GM12864 (cell line): ENCODE results near the gene USH2A.

Source experiments
- DNase-seq: peaks from one replicate; pipeline ENCODE4 v3.0.0-alpha.2; 2011; ENCODE audit warnings: low read depth
- H3K4me3 ChIP-seq: 2 replicates; pipeline ENCODE4 v1.5.1; 2011; ENCODE audit warnings: mild to moderate bottlenecking, low read depth, low read length, control low read depth
- CTCF ChIP-seq: IDR thresholded peaks from 2 replicates; pipeline ENCODE4 v1.5.1; 2011; ENCODE audit warnings: low read depth, mild to moderate bottlenecking, moderate library complexity, low read length, control low read depth, inconsistent platforms; ENCODE audit errors: missing control alignments

USH2A gene, protein sequence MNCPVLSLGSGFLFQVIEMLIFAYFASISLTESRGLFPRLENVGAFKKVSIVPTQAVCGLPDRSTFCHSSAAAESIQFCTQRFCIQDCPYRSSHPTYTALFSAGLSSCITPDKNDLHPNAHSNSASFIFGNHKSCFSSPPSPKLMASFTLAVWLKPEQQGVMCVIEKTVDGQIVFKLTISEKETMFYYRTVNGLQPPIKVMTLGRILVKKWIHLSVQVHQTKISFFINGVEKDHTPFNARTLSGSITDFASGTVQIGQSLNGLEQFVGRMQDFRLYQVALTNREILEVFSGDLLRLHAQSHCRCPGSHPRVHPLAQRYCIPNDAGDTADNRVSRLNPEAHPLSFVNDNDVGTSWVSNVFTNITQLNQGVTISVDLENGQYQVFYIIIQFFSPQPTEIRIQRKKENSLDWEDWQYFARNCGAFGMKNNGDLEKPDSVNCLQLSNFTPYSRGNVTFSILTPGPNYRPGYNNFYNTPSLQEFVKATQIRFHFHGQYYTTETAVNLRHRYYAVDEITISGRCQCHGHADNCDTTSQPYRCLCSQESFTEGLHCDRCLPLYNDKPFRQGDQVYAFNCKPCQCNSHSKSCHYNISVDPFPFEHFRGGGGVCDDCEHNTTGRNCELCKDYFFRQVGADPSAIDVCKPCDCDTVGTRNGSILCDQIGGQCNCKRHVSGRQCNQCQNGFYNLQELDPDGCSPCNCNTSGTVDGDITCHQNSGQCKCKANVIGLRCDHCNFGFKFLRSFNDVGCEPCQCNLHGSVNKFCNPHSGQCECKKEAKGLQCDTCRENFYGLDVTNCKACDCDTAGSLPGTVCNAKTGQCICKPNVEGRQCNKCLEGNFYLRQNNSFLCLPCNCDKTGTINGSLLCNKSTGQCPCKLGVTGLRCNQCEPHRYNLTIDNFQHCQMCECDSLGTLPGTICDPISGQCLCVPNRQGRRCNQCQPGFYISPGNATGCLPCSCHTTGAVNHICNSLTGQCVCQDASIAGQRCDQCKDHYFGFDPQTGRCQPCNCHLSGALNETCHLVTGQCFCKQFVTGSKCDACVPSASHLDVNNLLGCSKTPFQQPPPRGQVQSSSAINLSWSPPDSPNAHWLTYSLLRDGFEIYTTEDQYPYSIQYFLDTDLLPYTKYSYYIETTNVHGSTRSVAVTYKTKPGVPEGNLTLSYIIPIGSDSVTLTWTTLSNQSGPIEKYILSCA (N-terminal part only)

GRCh38 chr1:216422821-216423520 lies at the start of gene USH2A:
Gene USH2A (minus strand): TSS chr1:216423448. CDS start chr1:216422336, 1,112 bp downstream.
- no peak for DNase-seq
- TF ChIP-seq CTCF, result no peak
- H3K4me3 ChIP-seq, result no peak within 1 kb of the TSS

DNA sequence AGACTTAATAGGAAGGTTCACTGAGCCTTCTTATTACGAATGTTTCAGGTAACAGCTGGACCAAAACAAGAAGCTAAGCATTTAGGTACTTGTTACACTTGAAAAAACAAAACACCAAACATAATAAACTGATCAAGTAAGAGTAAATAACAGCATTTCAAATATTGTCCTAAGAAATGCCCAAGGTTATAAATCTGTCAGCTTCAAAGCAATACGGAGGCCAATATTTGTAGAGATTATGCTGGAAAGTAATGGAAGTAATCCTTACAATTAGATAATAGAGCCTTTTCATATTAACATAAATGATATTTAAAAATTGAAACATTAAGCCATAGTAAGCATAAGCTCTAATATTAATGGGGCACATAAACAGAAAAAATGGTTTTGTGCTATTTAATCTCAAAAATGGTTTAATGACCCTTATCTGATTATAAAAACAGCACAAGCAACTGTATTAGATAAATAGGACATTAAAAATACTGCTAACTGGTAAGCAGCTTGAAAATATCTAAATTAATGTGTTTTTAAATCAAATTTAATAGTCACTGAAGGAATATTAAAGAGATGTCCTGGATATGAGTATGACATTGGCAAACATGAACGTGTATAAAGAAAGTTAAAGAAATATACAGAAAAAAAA lies 43.0 kb upstream of the USH2A start:
- TF ChIP-seq CTCF, result no peak
- no peak overlapping the region for H3K4me3 ChIP-seq
- no peak for DNase-seq

- DNase-seq, result no peak
- H3K4me3 ChIP-seq, result no peak overlapping the region
- TF ChIP-seq CTCF, result no peak
Measured at GRCh38 chr1:216464489-216464888, 41.2 kb upstream of the USH2A start.

- no peak for TF ChIP-seq CTCF
- H3K4me3 ChIP-seq, result no peak overlapping the region
- DNase-seq, result no peak
Measured at GRCh38 chr1:216462066-216462775, 39.0 kb upstream of the USH2A start.

- no peak overlapping the region for H3K4me3 ChIP-seq
- no peak for TF ChIP-seq CTCF
- DNase-seq, result no peak
Measured at GRCh38 chr1:216461466-216461865, 38.2 kb upstream of the USH2A start.
